GM18505 (cell line): ENCODE data around the gene C20orf144.

ENCODE experiments used
- ATAC-seq: cut with Tn5 transposase; IDR thresholded peaks from one replicate; pipeline ENCODE4 v1.9.1; 2021; ENCODE audit not compliant: unreplicated experiment
- POLR2A ChIP-seq: IDR thresholded peaks from 4 replicates; pipeline ENCODE4 v1.6.1; 2011; ENCODE audit warnings: borderline replicate concordance; ENCODE audit not compliant: insufficient read depth, insufficient read length; ENCODE audit errors: extremely low read depth

Gene C20orf144

DNA sequence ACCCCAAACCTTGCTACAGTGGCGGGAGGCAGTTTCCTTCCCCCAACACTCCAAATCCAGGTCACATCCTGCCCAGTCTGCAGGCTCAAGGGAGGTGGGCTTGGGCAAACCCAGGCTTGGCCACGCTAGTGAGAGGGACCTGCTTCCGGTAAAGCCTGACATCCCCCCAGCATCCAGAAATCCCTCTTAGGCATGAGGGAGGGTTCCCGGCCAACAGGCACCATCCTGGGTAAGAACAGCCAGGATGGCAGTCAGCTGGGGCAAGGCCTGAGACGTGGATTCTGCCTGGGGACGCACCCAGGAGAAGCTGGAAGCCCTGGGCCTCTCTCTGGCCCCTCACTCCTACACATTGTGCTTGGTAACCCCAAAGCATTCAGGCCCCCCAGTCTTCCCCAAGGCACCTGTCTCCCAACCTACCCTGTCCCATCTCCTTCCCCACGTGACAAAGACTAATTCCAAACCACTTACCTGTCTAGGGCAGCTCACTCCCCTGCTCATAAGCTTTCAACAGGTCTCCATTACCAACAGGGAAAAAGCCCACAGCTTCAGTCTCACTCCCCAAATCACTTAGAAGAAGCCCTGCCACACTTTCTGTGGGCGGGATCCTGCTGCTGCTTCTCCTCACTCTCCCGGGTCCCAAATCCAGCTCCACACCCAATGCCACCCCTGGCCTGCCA lies 2.1 kb downstream of the C20orf144 start:
- ATAC-seq = no peak
- no peak for TF ChIP-seq POLR2A

DNA sequence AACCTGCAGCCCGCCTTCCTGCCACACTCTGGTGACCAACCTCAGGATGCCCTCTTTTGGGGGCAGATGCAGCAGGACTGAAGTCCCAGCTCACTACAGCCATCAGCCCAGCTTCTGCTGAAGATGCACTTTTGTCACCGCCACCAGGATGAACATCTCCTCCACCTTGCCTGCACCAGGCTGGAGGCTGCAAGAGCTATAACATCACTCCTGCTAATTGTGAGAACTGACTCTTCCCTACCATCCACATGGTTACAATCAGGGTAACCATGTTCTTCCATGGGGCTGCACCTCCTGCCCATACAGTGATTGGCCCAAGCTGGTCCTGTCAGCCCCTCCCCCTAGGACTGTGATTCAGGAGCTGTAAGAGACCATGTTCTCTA lies 2.6 kb downstream of the C20orf144 start:
- no peak for ATAC-seq
- no peak for TF ChIP-seq POLR2A

DNA sequence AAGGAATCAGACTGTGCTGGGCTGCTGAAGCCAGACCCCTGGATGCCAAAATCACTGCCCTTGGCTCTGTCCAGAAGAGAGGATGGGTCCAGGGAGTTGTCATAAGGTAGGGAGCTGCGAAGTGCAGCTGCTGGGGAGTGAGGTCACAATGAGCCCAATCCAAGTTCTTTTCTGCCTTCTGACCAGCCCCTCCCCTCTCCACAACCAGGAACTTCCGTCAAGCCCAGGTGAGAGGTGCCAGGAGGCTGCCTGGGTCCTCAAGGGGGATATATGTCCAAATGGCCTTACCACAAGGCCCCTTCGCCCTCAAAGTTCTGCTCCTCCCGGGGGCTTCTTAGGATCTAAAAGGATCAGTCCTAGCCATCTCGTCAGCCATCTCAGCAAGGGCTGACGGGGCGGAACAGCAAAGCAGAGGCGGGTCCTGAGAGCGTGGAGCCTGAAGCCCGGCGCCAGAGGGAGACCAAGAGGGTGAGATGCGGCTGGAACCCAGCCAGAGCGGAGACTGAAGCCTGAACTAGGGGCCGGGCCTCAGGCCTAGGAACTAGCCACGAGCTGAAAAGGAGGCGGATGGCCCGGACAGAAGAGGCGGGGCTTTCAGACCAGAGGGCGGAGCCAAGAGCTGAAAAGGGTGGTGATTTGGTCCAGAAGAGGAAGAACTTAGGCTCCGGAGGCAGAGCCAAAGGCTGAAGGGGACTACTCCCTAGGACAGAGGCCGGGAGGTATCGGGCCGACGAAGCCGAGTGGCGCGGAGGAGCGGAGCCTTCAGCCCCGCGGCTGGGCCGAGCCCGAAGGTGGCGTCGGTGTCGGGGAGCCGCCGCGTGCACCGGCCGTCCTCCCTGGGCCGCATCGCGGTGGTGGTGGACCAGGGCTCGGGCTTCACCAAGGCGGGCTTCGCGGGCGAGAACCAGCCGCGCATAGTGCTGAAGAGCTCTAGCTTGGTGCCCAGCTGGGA lies 4.4 kb downstream of the C20orf144 start, which contains the start of gene ACTL10:
TSS of gene ACTL10 (plus strand) at position 651 of the 952 bp plus-strand sequence. CDS start 555 bp downstream, outside the sequence.
- peak; percentile 59 for ATAC-seq
- peak; percentile 85 for TF ChIP-seq POLR2A

- no peak for ATAC-seq
- no peak for TF ChIP-seq POLR2A
These were observed 5.1 kb downstream of the C20orf144 start for GRCh38 chr20:33667245-33667675.

- peak; percentile 37 for ATAC-seq
- TF ChIP-seq POLR2A = no peak
These were observed 5.7 kb downstream of the C20orf144 start for GRCh38 chr20:33667676-33668465.

DNA sequence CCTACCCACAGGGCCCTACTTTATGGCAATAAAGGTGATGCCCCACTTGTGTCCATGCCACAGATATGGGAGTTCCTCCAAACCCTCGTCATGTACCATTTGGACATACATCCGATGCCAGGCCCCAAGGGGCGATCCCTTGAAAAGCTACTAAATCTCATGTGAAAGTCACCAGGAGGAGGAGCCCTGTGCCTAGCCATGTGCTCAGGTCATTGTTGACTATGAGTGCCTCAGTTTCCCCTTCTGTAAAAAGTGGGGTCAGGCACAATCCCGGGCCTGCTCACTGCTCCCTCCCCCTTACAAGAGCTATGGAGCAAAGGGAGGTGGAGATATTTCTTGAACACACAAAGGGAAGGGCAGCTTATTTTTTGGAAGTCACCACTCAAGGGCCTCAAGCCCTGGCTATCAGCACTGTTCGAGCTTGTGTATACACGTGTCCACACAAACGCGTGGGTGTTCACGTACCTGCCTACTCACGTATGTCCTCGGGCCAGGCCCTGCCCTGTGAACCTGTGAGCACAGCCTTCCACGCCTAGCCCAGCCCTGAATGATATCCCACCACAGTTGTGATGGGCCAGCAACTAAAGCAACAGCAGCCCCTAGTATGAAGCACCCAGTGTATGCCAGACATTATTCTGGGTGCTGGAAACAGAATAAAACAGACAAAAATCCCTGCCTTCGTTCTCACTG lies 6.5 kb downstream of the C20orf144 start:
- no peak for ATAC-seq
- TF ChIP-seq POLR2A = no peak

DNA sequence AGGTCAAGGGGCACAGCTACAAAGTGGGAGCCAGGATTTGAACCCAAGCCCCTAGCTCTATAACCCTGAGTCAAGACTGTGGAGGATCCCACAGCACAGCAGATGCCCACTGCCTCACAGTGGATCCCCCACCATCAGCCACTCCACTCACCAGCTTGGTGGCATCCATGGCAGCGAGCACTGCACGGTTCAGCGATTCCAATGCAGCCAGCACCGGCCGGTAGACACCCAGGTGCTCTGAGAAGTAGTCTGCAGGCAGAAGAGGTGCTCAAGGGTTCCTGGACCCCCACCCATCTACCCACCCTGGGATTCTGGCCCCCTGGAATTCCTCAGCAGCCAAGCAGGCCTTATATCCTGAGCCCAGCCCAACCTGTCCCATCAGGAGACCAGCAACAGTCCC lies 7.1 kb downstream of the C20orf144 start:
- ATAC-seq = no peak
- TF ChIP-seq POLR2A = no peak

GRCh38 chr20:33669873-33670640 lies 7.9 kb downstream of the C20orf144 start:
- no peak for ATAC-seq
- TF ChIP-seq POLR2A = no peak

- ATAC-seq = no peak
- TF ChIP-seq POLR2A = no peak
These were observed 8.8 kb downstream of the C20orf144 start for GRCh38 chr20:33670715-33671499.

GRCh38 chr20:33671573-33672288 lies 9.6 kb downstream of the C20orf144 start:
- no peak for ATAC-seq

More at GRCh38 chr20:33671573-33672288, 9.6 kb downstream of the C20orf144 start:
- no peak for TF ChIP-seq POLR2A
